NCI-H460 (cell line): ENCODE measurements around the gene LHFPL5. TPM values are rescaled to one million over a fixed set of nuclear protein-coding genes. Genes with fewer than 3 reads are reported as not detected.

ENCODE experiments used
- DNase-seq: peaks from one replicate; pipeline ENCODE4 v3.0.0-alpha.2; 2016; ENCODE audit warnings: low read depth; ENCODE audit errors: extremely low read depth
- total RNA-seq: library from RNA; depleted of rRNA; stranded (reverse); fragments of >200 nt; shearing (Covaris generic); gene quantifications from 2 replicates; pipeline ENCODE4 v1.2.3, GENCODE V29; 2014

Gene LHFPL5
- total RNA-seq, 1 experiment from 2014 or later = not detected

DNA sequence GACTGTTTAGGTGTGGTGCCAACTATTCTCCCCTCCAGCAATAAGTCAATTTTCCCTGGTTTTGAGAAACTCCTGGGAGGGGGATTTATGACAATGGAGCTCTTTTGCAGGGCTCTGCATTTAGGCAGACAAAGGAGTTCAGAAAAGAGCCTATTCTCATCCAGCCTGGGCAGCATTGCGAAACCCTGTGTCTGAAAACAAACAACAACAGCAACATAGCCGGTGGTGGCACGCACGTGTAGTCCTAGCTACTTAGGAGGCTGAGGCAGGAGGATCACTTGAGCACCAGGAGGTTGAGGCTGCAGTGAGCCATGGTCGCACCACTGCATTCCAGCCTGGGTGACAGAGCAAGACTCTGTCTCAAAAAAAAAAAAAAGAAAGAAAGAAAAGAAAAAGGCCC is 14.5 kb upstream of the LHFPL5 start:
- DNase-seq = no peak

DNA sequence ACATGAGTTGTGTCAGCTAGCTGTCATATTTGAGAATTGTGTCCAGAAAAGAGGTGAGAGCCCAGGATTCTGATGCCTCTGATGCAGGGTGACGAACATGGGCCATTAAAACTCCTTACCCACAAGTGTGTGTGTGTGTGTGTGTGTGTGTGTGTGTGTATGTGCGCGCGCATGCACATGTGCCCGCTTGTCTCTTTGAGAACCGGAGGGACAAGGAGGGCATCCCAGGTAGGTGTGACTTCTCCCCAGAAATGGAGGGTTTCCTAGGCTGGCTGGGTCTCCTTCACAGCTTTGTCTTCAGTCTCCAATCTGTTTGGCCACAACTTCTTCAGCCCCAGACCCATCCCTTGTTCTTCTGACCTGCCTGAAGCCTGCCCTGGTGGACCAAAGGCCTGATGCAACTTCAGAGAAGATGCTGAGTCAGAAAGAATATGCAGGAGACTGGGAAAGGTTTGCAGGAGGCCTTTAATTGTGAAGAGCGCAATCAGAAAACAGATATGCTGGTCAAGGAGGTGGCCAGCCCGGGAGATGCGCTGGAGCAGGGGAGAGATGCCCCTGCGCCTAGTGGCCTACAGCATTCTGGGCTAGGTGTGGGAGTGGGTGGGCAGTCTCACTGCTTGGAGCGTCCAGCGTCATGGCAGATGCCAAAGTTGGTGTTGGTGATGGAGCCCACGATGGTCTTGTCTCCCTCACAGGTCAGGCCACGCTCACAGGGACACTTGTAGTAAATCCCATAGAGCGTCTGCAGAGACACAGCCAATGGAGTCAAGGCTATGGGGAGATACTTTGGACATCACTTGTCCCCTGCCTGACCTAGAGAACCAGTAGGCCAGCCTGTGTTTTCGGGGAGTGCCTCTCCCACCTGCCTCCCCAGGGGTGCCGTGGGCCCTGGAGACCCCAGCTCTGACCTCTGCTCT is 10.4 kb upstream of the LHFPL5 start:
- DNase-seq = no peak

GRCh38 chr6:35795453-35796071 is 9.6 kb upstream of the LHFPL5 start:
- no peak for DNase-seq

- DNase-seq = no peak
These were observed 8.9 kb upstream of the LHFPL5 start for GRCh38 chr6:35796236-35796635.

DNA sequence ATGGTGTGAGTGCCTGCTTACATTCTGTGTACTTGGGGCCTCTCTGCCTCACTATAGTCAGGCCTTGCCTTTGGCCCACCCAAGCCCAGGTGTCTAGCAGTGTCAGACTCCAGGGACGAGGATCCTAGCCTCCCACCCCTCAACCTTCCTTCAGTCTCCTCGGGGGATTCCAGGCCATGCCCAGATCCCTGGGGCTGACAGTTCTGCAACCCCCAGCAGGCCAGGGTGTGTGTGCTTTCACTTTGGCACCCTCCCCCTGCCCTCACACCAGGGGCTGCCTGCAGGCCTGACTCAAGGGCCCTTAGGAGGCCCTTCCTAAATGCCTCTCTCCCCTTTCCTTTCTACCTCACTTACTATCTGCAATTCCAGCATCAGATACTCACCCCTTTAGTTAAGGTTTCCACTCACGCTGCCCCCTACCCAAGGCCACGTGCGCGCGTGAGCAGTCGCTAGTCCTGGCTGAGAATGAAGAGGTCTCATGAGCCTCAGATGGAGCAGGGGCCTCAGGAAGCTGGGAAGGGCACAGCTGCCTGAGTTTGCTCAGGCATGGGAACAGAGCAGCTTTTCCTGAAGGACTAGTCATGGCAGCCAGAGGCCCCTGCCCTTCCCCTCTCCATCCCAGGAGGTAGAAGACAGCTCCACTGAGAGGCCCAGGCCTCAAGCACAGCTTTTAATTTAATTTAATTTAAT is 7.2 kb upstream of the LHFPL5 start:
- no peak for DNase-seq

- DNase-seq = no peak
These were observed 6.4 kb upstream of the LHFPL5 start for GRCh38 chr6:35798706-35799105.

GRCh38 chr6:35801148-35801547 is 4.0 kb upstream of the LHFPL5 start:
- no peak for DNase-seq

- DNase-seq = no peak
These were observed 3.5 kb downstream of the LHFPL5 start for GRCh38 chr6:35808688-35809087.

- DNase-seq = no peak
These were observed 4.7 kb downstream of the LHFPL5 start for GRCh38 chr6:35809809-35810208.

DNA sequence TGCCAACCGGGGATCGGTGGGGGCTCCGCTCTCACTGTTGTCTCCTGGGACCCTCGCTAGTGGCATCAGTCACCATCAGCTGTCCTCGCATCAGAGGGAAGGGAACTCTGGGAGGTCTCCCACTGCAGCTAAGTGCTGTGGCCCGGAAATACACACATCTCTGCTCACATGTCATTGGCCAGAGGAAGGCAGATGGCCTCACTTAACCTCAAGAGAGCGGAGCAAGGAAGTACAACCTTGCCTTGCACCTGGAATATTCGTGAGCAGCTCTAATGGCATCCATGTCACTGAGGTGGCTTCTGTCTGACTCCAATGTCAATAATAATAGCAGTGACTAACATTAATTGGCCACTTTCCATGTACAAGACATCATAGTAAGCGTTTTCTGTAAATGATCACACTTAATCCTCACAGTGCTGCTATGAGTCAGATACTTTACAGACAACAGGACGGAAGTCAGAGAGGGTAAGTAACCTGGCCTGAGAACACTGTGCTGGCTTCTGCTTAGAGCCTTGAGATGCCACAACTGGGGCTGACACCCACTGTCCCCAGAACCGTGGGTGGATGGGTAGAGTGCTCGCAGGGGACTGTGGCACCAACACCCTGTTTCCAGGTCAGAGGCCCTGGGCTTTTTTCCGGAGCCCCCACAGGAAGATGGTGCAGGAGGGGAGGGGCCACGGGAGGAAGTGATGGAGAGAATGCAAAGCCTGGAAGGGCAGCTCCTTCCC is 6.0 kb downstream of the LHFPL5 start:
- no peak for DNase-seq

DNA sequence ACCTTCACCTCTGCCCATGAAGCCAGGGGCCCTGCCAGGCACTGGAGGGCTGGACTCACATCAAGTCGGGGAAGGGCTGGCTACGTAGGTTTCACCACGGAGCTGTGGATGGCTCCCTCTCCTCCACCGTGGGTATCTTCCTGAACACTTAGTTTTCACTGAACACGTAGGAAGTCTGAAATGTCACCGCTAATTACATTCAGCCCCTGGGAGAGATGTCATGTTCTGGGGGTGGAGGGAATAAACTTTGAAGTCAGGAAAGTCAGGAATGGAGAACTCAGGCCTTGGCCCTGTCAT is 6.5 kb downstream of the LHFPL5 start:
- no peak for DNase-seq

GRCh38 chr6:35817515-35817914 is 12.4 kb downstream of the LHFPL5 start:
- DNase-seq = no peak

GRCh38 chr6:35823601-35824000 is 18.4 kb downstream of the LHFPL5 start:
- DNase-seq = no peak

GRCh38 chr6:35824552-35825192 is 19.5 kb downstream of the LHFPL5 start:
- DNase-seq = no peak

DNA sequence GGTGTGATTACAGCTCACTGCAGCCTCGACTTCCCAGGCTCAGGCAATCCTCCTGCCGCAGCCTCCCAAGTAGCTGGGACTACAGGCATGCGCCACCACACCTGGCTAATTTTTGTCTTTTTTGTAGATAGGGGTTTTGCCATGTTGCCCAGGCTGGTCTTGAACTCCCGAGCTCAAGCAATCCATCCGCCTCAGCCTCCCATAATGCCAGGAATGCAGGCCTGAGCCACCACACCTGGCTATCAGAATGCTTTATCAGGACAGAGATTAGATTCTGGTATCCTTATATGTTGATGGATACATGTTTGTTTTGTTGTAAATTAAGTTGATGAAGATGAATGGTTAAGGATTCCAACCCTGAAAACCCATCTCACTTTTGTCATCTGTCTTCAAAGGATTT is 24.2 kb downstream of the LHFPL5 start:
- DNase-seq = no peak

DNA sequence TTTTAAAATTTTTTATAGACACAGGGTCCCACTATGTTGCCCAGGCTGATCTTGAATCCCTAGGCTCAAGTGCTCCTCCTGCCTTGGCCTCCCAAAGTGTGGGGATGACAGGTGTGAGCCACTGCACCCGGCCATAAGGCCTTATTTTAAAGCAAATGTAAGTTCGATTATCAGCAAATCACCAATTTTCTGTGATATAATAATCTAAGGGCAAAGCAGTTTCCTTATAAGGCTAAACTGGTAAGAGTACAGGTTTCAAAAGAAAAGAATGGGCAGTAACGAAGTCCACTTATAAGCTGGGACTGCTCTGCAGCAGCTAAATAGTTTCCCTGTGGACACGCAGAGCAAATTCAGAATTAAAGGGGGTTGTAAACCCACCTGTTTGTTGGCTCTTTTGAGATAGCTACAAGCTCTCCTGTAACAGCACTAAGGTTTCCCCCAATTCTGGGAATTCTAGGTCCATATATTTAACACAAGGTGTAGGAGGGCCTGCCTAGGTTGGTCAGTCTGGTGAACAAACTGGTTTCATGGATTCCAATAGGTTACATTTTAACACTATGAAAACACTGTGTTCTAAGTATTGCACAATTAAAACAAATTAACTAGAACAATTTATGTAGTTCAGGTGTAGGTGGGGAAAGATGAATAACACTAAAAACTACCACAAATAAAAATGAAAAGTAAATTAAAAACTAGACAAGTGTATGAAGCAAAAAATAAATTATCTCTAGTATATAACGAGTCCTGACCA is 26.3 kb downstream of the LHFPL5 start:
- no peak for DNase-seq

DNA sequence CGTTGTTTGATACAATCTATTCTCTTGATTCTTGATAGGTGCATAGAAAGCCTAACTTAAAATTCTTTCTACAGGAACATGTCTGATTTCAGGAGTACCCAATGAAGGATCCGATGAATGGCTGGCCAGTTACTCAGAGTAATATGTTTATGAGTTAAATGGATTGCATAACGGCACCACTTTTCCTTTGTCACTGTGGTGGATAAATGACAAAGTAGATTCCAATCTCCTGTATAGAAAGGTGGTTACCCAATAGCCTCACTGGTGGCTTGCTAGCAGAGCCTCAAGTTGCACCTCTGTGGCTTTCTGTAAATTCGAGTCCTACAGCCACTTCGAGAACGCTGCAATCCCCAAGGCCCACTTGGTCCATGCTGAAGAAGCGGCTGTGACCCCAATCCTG is 28.4 kb downstream of the LHFPL5 start:
- DNase-seq = peak; percentile 32

DNA sequence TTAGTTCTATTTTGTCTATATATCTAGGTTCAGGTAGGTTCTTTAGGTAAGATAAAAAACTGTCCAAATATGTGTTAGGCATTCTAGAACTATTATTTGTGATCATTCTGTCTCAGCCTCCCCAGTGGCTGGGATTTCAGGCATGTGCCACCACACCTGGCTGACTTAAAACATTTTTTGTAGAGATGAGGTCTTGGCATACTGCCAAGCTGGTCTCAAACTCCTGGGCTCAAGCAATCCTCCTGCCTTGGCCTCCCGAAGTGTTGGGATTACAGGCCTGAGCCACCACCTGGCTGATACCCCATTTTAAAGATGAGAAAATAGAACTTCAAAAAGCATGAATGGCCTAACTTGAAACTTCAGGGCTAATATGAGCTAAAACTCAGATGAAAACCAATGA is 33.9 kb downstream of the LHFPL5 start:
- no peak for DNase-seq

GRCh38 chr6:35842381-35842780 is 37.2 kb downstream of the LHFPL5 start:
- DNase-seq = no peak

GRCh38 chr6:35844290-35844689 is 39.1 kb downstream of the LHFPL5 start:
- no peak for DNase-seq
